Psoas muscle (tissue), 8 donors: ENCODE results near the gene MTRR. TPM values are rescaled to one million over a fixed set of nuclear protein-coding genes. Genes with fewer than 3 reads are reported as not detected.
A peak's percentile ranks its signal among the peaks of the same experiment; 100 is the strongest.

ENCODE experiments used
- ATAC-seq, 4 donors: fragments of 200-7000 bp; cut with Tn5 transposase; one replicate each; pipeline ENCODE4 v1.9.1; 2020; ENCODE audit warnings: moderate library complexity in 3 of 4, mild to moderate bottlenecking in 2 of 4
- DNase-seq, 2 donors: peaks; one replicate each; pipeline ENCODE4 v3.0.0-alpha.2; 2020
- H3K27ac ChIP-seq: fragments of 200-600 bp; one replicate; pipeline ENCODE4 v1.8.0; 2022
- H3K27me3 ChIP-seq, 3 donors: fragments of 200-600 bp in 1 of 3; one replicate each; pipeline versions ENCODE4 v1.6.1 to v1.8.0; 2013 to 2022; ENCODE audit warnings: low read length in 2 of 3, mild to moderate bottlenecking in 2 of 3, moderate library complexity in 1 of 3; ENCODE audit not compliant: insufficient read depth in 3 of 3
- H3K36me3 ChIP-seq, 2 donors: fragments of 200-600 bp in 1 of 2; one replicate each; pipeline versions ENCODE4 v1.6.1 to v1.8.0; 2013 to 2022; ENCODE audit warnings: low read depth in 1 of 2, mild to moderate bottlenecking in 1 of 2, moderate library complexity in 1 of 2; ENCODE audit not compliant: insufficient read depth in 1 of 2
- H3K4me1 ChIP-seq: fragments of 200-600 bp; one replicate; pipeline ENCODE4 v1.8.0; 2022
- H3K4me3 ChIP-seq: fragments of 200-600 bp; one replicate; pipeline ENCODE4 v1.8.0; 2022; ENCODE audit warnings: mild to moderate bottlenecking
- H3K9me3 ChIP-seq: fragments of 200-600 bp; one replicate; pipeline ENCODE4 v1.8.0; 2022
- WGBS, 3 donors: extraction: QIAGEN DNeasy Blood & Tissue Kit; methylation state at CpG; one replicate each; pipeline versions ENCODE4 v1.1.6 to v1.1.7; 2013; 5-methylcytosine and 5-hydroxymethylcytosine counted together
- intact Hi-C, 2 donors: fragments of 100-400 bp; cut with DNase I; formaldehyde crosslinking; loops; one replicate each; pipeline versions ENCODE4 v1.11.0 to v1.14.2; 2022
- polyA plus RNA-seq, 3 donors: library from polyadenylated mRNA; stranded (reverse); fragments of 200-250 nt; gene quantifications; one replicate each; pipeline ENCODE4 v1.2.3, GENCODE V29; 2013
- total RNA-seq, 4 donors: library from RNA; stranded (reverse); fragmentation: NEBNext Ultra II Directional in 2 of 4; extraction: Animal tissue kit (Norgen Biotek cat#: 25700) in 2 of 4; gene quantifications; one replicate each; pipeline versions ENCODE4 v1.2.1 to v1.2.4, GENCODE V29; 2021 to 2023
- TF ChIP-seq, protein P1 (sequence below): fragments of 200-600 bp; IDR thresholded peaks from one replicate; pipeline ENCODE4 v1.8.0; 2022; ENCODE audit warnings: antibody characterized with exemption
- donor health status: healthy with polysubstance abuse.
- donor health status: DM: no; HTN: no; CAD: no; lungs with moderate emphysema.
- donor health status: Bipolar disorder and iron deficiency.
- donor health status: healthy.
- donor health status: DM: yes; HTN: yes; CAD: no.
- donor health status: DM: no; HTN: no; CAD: no.
- donor health status: DM: no; HTN: no; CAD: no.
- donor health status: DM: yes; HTN: yes; CAD: no.

MTRR gene
- total and polyA plus RNA-seq, 7 donors, result 22.6 to 69.1 (median 63.3) TPM

DNA sequence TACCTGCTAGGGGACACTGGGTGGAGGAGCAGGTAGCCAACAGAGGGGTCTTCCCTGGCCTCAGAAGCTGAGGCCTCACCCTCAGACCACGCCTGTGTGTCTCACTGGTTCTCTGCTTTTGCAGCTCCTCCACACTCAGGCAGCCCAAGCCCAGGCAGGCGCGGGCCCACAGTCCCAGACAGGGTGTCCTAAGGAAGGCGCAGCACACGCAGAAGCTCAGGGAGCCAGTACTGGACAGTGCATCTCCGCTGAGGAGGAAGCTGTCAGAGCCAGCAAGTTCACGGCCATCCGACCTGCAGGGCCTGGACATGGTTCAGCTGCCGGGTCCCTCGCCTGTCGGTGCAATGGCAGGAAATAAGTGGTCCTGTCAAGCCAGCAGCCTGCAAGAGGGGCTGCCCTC, 43.3 kb upstream of the MTRR start:
- no peak for DNase-seq
- intact Hi-C loops, result no loop called here

GRCh38 chr5:7827610-7828009, 41.3 kb upstream of the MTRR start:
- Histone ChIP-seq H3K4me1 (peaks cover under 1% of the 10 kb centered on the region), H3K27ac (no peak overlapping the region), H3K36me3 (peaks cover 0 to 38% of the 10 kb centered on the region in 2 donors), H3K9me3 (no peaks in the 10 kb centered on the region), H3K27me3 (no peaks in the 10 kb centered on the region), H3K4me3 (no peak overlapping the region)
- intact Hi-C loops, result no loop called here
- DNase-seq (no peak), ATAC-seq (no peak)
- TF ChIP-seq, protein P1, sequence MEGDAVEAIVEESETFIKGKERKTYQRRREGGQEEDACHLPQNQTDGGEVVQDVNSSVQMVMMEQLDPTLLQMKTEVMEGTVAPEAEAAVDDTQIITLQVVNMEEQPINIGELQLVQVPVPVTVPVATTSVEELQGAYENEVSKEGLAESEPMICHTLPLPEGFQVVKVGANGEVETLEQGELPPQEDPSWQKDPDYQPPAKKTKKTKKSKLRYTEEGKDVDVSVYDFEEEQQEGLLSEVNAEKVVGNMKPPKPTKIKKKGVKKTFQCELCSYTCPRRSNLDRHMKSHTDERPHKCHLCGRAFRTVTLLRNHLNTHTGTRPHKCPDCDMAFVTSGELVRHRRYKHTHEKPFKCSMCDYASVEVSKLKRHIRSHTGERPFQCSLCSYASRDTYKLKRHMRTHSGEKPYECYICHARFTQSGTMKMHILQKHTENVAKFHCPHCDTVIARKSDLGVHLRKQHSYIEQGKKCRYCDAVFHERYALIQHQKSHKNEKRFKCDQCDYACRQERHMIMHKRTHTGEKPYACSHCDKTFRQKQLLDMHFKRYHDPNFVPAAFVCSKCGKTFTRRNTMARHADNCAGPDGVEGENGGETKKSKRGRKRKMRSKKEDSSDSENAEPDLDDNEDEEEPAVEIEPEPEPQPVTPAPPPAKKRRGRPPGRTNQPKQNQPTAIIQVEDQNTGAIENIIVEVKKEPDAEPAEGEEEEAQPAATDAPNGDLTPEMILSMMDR, result no peak
- 76 to 80% (median 76%) methylated on average over 6 of the region's 6 CpGs for WGBS, 3 donors

More for the DNA sequence above, 43.3 kb upstream of the MTRR start:
- Histone ChIP-seq H3K4me3 (no peak overlapping the region), H3K36me3 (peaks cover 0 to 58% of the 10 kb centered on the region in 2 donors), H3K4me1 (peaks cover 7% of the 10 kb centered on the region), H3K27ac (no peak overlapping the region), H3K9me3 (no peaks in the 10 kb centered on the region), H3K27me3 (no peaks in the 10 kb centered on the region)
- whole genome bisulfite sequencing, 3 donors, result 84 to 89% (median 85%) methylated on average over 11 of the region's 11 CpGs
- peak in 1 of 4 donors; percentile 15 for ATAC-seq
- TF ChIP-seq, protein P1, result no peak

- TF ChIP-seq, protein P1, result no peak
- Histone ChIP-seq H3K27me3 (no peaks in the 10 kb centered on the region), H3K9me3 (no peaks in the 10 kb centered on the region), H3K27ac (no peak overlapping the region), H3K4me3 (no peak overlapping the region), H3K4me1 (no peaks in the 10 kb centered on the region), H3K36me3 (peaks cover 0 to 38% of the 10 kb centered on the region in 2 donors)
- no peak for DNase-seq
- ATAC-seq, result peak in 3 of 4 donors; percentile 38 to 57 (median 42)
- intact Hi-C loops, result no loop called here
- WGBS, 3 donors, result 46 to 57% (median 53%) methylated on average over 10 of the region's 10 CpGs
Measured at GRCh38 chr5:7828269-7828668, 40.7 kb upstream of the MTRR start.

- ATAC-seq, result no peak
- H3K4me3 ChIP-seq, result no peak overlapping the region
- no peaks in the 10 kb centered on the region for H3K4me1 ChIP-seq
- intact Hi-C loops, result no loop called here
- no peaks in the 10 kb centered on the region for H3K9me3 ChIP-seq
- H3K27ac ChIP-seq, result no peak overlapping the region
- no peaks in the 10 kb centered on the region for H3K27me3 ChIP-seq
- TF ChIP-seq, protein P1, result no peak
- no peak for DNase-seq
- H3K36me3 ChIP-seq, result no peaks in the 10 kb centered on the region
- WGBS, 3 donors, result 86 to 91% (median 88%) methylated on average over 4 of the region's 4 CpGs
Measured at GRCh38 chr5:7834982-7835381, 34.0 kb upstream of the MTRR start.

GRCh38 chr5:7837403-7837802, 31.5 kb upstream of the MTRR start:
- no peak for ATAC-seq
- Histone ChIP-seq H3K9me3 (no peaks in the 10 kb centered on the region), H3K27me3 (no peaks in the 10 kb centered on the region), H3K27ac (no peak overlapping the region), H3K4me3 (no peak overlapping the region), H3K36me3 (no peaks in the 10 kb centered on the region), H3K4me1 (no peaks in the 10 kb centered on the region)
- TF ChIP-seq, protein P1, result no peak
- intact Hi-C loops, result no loop called here
- DNase-seq, result no peak
- 22 to 28% (median 25%) methylated on average over 3 of the region's 3 CpGs for WGBS, 3 donors
